GM12891 (cell line): ENCODE data around the gene CEBPZOS.
A peak's percentile ranks its signal among the peaks of the same experiment; 100 is the strongest.

Experiments used
- PAX5 ChIP-seq: IDR thresholded peaks from 2 replicates; pipeline ENCODE4 v1.6.1; 2011; ENCODE audit warnings: low read length, moderate library complexity, mild to moderate bottlenecking; ENCODE audit not compliant: insufficient read depth, severe bottlenecking
- POLR2A ChIP-seq: IDR thresholded peaks from 2 replicates; pipeline ENCODE4 v1.6.1; 2011; ENCODE audit warnings: low read depth, low read length, control low read depth
- POLR2AphosphoS5 ChIP-seq: IDR thresholded peaks from 2 replicates; pipeline ENCODE4 v1.6.1; 2011; ENCODE audit warnings: low read depth, low read length, control low read depth
- POU2F2 ChIP-seq: IDR thresholded peaks from 2 replicates; pipeline ENCODE4 v1.6.1; 2011; ENCODE audit warnings: low read depth, mild to moderate bottlenecking, control low read depth, low read length, moderate library complexity
- SPI1 ChIP-seq: IDR thresholded peaks from 2 replicates; pipeline ENCODE4 v1.6.1; 2011; ENCODE audit warnings: low read depth, low read length, control low read depth
- TAF1 ChIP-seq: IDR thresholded peaks from 2 replicates; pipeline ENCODE4 v1.6.1; 2011; ENCODE audit warnings: low read depth, low read length, control low read depth

- TF ChIP-seq POLR2A (peak; percentile 84), TAF1 (peak; percentile 62; the same call in 1 of the 2 replicates), POU2F2 (no peak; the same call in 1 of the 2 replicates), POLR2AphosphoS5 (peak; percentile 80), PAX5 (no peak), SPI1 (no peak)
These were observed at the start of gene CEBPZOS for GRCh38 chr2:37196320-37197195.
